Parathyroid adenoma (tissue), 2 donors: Measurements from ENCODE around the gene NLE1.

Experiments
- H2AFZ ChIP-seq: fragments of 300-600 bp; sonication (generic); one replicate; pipeline ENCODE4 v1.7.0; 2017; ENCODE audit warnings: antibody characterized with exemption, mild to moderate bottlenecking
- H3K27ac ChIP-seq: fragments of 300-600 bp; sonication (generic); one replicate; pipeline ENCODE4 v1.7.0; 2017
- H3K27me3 ChIP-seq: fragments of 300-600 bp; sonication (generic); one replicate; pipeline ENCODE4 v1.7.0; 2017; ENCODE audit warnings: low read length; ENCODE audit not compliant: control insufficient read depth, insufficient read depth
- H3K36me3 ChIP-seq: fragments of 300-600 bp; sonication (generic); one replicate; pipeline ENCODE4 v1.7.0; 2017; ENCODE audit warnings: low read length; ENCODE audit not compliant: control insufficient read depth, insufficient read depth
- H3K4me1 ChIP-seq: fragments of 300-600 bp; sonication (generic); one replicate; pipeline ENCODE4 v1.7.0; 2017; ENCODE audit warnings: control low read depth
- H3K4me2 ChIP-seq: fragments of 300-600 bp; sonication (generic); one replicate; pipeline ENCODE4 v1.7.0; 2017; ENCODE audit warnings: low read length
- H3K4me3 ChIP-seq: fragments of 300-600 bp; sonication (generic); one replicate; pipeline ENCODE4 v1.7.0; 2017; ENCODE audit warnings: low read depth, low read length
- H3K79me2 ChIP-seq: fragments of 300-600 bp; sonication (generic); one replicate; pipeline ENCODE4 v1.7.0; 2017; ENCODE audit warnings: control low read depth
- H3K9ac ChIP-seq: fragments of 300-600 bp; sonication (generic); one replicate; pipeline ENCODE4 v1.7.0; 2017; ENCODE audit warnings: mild to moderate bottlenecking
- H3K9me3 ChIP-seq: fragments of 300-600 bp; sonication (generic); one replicate; pipeline ENCODE4 v1.7.0; 2017; ENCODE audit warnings: low read length; ENCODE audit not compliant: control insufficient read depth
- TF ChIP-seq, protein P1 (sequence below): fragments of 300-600 bp; sonication (generic); IDR thresholded peaks from one replicate; pipeline ENCODE4 v1.7.0; 2017; ENCODE audit warnings: antibody characterized with exemption, mild to moderate bottlenecking
- donor health status: primary hyperparathyroidism.

Gene NLE1

DNA sequence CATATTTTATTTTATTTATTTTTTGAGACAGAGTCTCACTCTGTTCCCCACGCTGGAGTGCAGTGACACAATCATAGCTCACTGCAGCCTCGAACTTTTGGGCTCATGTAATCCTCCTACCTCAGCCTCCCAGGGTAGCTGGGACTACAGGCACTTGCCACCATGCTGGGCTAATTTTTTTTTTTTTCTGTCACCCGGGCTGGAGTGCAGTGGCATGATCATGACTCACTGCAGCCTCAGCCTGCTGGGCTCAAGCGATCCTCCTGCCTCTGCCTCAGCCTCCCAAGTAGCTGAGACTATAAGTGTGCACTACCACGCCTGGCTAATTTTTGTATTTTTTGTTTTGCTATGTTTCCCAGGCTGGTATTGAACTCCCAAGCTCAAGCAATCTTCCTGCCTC is 22.6 kb upstream of the NLE1 start:
- no peak overlapping the region for H3K4me3 ChIP-seq
- H3K27ac ChIP-seq, result no peak overlapping the region
- H3K4me2 ChIP-seq, result no peak overlapping the region
- TF ChIP-seq, protein P1, sequence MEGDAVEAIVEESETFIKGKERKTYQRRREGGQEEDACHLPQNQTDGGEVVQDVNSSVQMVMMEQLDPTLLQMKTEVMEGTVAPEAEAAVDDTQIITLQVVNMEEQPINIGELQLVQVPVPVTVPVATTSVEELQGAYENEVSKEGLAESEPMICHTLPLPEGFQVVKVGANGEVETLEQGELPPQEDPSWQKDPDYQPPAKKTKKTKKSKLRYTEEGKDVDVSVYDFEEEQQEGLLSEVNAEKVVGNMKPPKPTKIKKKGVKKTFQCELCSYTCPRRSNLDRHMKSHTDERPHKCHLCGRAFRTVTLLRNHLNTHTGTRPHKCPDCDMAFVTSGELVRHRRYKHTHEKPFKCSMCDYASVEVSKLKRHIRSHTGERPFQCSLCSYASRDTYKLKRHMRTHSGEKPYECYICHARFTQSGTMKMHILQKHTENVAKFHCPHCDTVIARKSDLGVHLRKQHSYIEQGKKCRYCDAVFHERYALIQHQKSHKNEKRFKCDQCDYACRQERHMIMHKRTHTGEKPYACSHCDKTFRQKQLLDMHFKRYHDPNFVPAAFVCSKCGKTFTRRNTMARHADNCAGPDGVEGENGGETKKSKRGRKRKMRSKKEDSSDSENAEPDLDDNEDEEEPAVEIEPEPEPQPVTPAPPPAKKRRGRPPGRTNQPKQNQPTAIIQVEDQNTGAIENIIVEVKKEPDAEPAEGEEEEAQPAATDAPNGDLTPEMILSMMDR, result no peak
- no peaks in the 10 kb centered on the region for H3K27me3 ChIP-seq
- H3K9ac ChIP-seq, result no peak overlapping the region
- H3K4me1 ChIP-seq, result no peaks in the 10 kb centered on the region
- no peaks in the 10 kb centered on the region for H3K36me3 ChIP-seq
- H3K79me2 ChIP-seq, result no peaks in the 10 kb centered on the region
- no peaks in the 10 kb centered on the region for H3K9me3 ChIP-seq
- no peak overlapping the region for H2AFZ ChIP-seq

DNA sequence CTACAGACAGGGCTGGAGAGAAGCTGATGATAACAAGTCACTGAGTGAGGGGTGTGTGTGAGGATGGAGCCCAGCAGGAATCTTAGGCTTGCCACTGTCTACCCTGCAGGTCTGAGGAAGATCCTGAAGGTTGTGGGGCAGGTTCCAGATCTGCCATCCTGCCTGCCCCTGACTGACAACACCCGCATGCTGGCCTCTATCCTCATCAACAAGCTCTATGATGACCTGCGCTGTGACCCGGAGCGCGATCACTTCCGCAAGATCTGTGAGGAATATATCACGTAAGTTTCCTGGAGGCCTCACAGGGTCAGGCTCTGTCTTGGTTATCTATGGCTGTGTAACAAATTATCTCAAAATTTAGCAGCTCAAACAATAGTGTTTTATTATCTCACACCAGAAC is 21.8 kb upstream of the NLE1 start:
- no peaks in the 10 kb centered on the region for H3K36me3 ChIP-seq
- no peak overlapping the region for H3K4me3 ChIP-seq
- no peak overlapping the region for H3K27ac ChIP-seq

DNA sequence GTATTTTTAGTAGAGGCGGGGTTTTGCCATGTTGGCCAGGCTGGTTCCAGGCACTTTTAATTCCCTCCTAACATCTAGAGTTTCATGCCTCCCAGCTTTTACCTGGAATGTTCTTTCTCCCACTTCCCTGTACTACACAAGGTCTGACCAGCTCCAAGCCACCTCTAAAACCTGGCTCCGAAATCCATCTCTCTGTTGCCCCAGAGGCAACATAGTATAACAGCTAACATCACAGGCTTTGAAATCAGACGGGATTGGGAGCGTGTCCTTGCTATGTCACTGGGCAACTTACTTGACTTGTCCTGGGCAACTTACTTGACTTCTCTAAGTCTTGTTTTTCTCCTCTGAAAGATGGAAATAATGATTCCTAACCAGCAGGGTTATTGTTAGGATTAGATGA is 20.7 kb upstream of the NLE1 start:
- no peaks in the 10 kb centered on the region for H3K27me3 ChIP-seq
- H3K36me3 ChIP-seq, result no peaks in the 10 kb centered on the region
- H3K4me1 ChIP-seq, result no peaks in the 10 kb centered on the region
- H3K4me3 ChIP-seq, result no peak overlapping the region
- H3K79me2 ChIP-seq, result no peaks in the 10 kb centered on the region
- H3K9me3 ChIP-seq, result no peaks in the 10 kb centered on the region
- H3K27ac ChIP-seq, result no peak overlapping the region
- no peak overlapping the region for H2AFZ ChIP-seq
- TF ChIP-seq, protein P1, result no peak
- no peak overlapping the region for H3K9ac ChIP-seq
- H3K4me2 ChIP-seq, result no peak overlapping the region

More for the DNA sequence above, 21.8 kb upstream of the NLE1 start:
- Histone ChIP-seq H3K9ac (no peak overlapping the region), H2AFZ (no peak overlapping the region), H3K4me1 (no peaks in the 10 kb centered on the region), H3K9me3 (no peaks in the 10 kb centered on the region), H3K27me3 (no peaks in the 10 kb centered on the region), H3K79me2 (no peaks in the 10 kb centered on the region), H3K4me2 (no peak overlapping the region)
- TF ChIP-seq, protein P1, result no peak

DNA sequence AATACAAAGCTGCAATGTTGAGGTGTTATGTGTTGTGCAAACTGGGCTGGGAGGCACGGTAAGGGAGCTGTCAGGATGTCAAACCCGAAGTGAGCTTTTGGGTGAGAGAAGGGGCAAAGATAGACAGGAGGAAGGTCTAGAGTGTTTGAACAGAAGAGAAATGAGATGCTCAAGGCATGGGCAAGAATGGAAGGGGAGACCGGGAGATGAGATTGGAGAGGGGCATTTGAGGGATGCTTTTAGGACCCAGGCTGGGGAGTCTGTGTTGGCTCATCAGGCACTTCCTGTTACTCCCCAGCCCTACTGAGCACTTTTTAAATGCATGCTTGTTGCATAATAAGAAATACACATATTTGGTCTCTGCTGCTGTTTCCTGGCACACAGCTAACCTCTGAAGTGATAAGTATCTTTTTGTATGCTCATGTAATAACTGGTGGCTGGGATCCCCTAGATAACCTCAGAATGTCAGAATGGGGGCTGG is 19.2 kb upstream of the NLE1 start:
- Histone ChIP-seq H3K9ac (no peak overlapping the region), H3K9me3 (no peaks in the 10 kb centered on the region), H3K79me2 (no peaks in the 10 kb centered on the region), H2AFZ (no peak overlapping the region), H3K36me3 (no peaks in the 10 kb centered on the region), H3K4me3 (no peak overlapping the region), H3K4me2 (no peak overlapping the region), H3K27ac (no peak overlapping the region), H3K27me3 (no peaks in the 10 kb centered on the region), H3K4me1 (no peaks in the 10 kb centered on the region)
- TF ChIP-seq, protein P1, result no peak

DNA sequence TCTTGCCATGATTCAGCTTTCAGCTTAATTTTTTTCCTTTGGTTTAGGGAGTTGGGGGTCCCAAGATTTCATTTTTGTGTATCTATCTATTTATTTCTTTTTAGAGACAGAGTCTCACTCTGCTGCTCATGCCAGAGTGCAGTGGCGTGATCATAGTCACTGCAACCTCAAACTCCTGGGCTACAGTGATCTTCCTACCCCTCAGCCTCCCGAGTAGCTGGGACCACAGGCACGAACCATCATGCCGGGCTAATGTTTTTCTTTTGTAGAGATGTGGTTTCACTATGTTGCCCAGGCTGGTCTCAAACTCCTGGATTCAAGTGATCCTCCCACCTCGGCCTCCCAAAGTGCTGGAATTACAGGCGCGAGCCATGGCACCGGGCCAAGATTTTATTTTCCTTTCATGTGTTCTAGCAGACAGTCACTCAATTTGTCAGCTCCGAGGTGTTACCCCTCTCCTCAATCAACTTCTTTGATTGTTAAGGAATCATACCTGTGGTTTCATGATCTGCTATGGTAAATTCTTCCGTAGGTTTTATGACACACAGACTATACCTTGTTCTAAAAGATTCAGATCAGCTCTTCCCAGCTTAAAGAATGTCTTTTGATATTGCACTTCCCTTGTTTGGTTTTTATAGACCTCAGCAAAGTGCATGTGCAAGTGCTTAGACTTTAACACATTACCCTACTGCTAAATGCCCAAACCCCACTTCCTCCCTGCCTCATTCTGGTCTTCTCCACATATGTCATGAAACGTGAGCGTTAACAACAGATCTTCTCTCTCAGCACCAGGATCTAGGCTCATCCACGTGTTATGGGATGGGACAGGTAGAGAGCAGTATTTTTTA is 18.5 kb upstream of the NLE1 start:
- H2AFZ ChIP-seq, result no peak overlapping the region
- H3K27me3 ChIP-seq, result no peaks in the 10 kb centered on the region
- H3K4me3 ChIP-seq, result no peak overlapping the region
- no peak overlapping the region for H3K9ac ChIP-seq
- no peak overlapping the region for H3K4me2 ChIP-seq
- H3K9me3 ChIP-seq, result no peaks in the 10 kb centered on the region
- no peak overlapping the region for H3K27ac ChIP-seq
- no peaks in the 10 kb centered on the region for H3K79me2 ChIP-seq
- no peaks in the 10 kb centered on the region for H3K36me3 ChIP-seq
- H3K4me1 ChIP-seq, result no peaks in the 10 kb centered on the region
- TF ChIP-seq, protein P1, result no peak
